Measurements from ENCODE around the gene RERG. TPM values are rescaled to one million over a fixed set of nuclear protein-coding genes. Genes with fewer than 3 reads are reported as not detected.

Gene RERG
- total RNA-seq, 4 donors from 2014 or later: 7.7 to 23.9 (median 10.9) TPM

DNA sequence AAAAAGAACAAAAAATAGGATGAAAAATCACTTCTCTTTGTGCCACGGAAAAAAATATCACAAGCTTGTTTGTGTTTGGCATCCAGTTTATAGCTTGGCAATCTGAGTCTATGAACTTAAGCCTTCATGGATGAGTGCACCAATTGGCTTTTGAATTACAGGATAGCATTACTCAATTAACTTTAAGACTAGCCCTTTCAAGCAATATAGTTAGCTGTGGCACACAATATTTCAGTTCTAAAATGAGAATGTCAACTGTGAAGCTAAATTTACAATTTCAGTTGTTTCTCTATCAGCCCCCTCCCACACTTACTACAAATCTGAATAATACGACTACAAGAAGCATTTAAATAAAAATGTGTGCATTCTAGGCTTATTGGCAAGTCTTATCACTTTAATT, 8.3 kb downstream of the RERG start:
- 68% methylated on average over 2 of the region's 2 CpGs for WGBS
- Histone ChIP-seq H3K9me3 (no peaks in the 10 kb centered on the region), H3K4me3 (no peak overlapping the region), H3K27me3 (no peaks in the 10 kb centered on the region), H3K4me1 (peaks cover 60% of the 10 kb centered on the region), H3K27ac (no peak overlapping the region), H3K36me3 (no peaks in the 10 kb centered on the region)
- TF ChIP-seq POLR2AphosphoS5 (IDR thresholded peaks at IDR 0.05): no peak
- DNase-seq (ENCODE audit: low spot score in 2 of 2): no peak

DNA sequence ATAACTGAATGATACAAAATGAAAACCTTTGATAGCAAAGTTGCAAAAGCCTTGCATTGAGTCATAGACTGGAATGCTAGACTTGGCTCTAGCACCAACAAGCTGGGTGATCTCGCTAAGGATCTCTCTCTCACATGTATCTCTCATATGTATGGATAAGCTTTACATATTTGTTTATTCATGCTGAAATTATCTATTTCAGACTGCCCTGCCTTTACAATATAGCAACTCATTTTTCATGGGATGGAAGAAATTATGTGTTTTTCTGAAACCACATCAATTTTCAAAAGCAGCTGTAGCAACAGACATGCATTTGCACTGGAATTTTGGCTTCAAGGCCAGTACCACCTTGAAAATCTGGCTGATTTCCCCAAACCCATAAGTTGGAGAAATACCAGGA, 11.4 kb downstream of the RERG start:
- peak overlapping the region; percentile 46 for H3K27ac ChIP-seq
- no peak for DNase-seq (ENCODE audit: low spot score in 2 of 2)
- WGBS: 11% methylated on average over 1 of the region's 1 CpG
- no peaks in the 10 kb centered on the region for H3K27me3 ChIP-seq
- no peaks in the 10 kb centered on the region for H3K9me3 ChIP-seq
- peaks cover 64% of the 10 kb centered on the region for H3K4me1 ChIP-seq
- TF ChIP-seq EP300 (IDR thresholded peaks at IDR 0.05) (no peak), POLR2A (IDR thresholded peaks at IDR 0.05) (no peak), POLR2AphosphoS5 (IDR thresholded peaks at IDR 0.05) (no peak)
- no peaks in the 10 kb centered on the region for H3K36me3 ChIP-seq
- H3K4me3 ChIP-seq: no peak overlapping the region

- no peaks in the 10 kb centered on the region for H3K36me3 ChIP-seq
- WGBS: 64% methylated on average over 7 of the region's 7 CpGs
- peaks cover 57% of the 10 kb centered on the region for H3K4me1 ChIP-seq
- H3K27me3 ChIP-seq: no peaks in the 10 kb centered on the region
- H3K9me3 ChIP-seq: no peaks in the 10 kb centered on the region
- TF ChIP-seq POLR2AphosphoS5 (IDR thresholded peaks at IDR 0.05): no peak
- TF ChIP-seq, protein P1, sequence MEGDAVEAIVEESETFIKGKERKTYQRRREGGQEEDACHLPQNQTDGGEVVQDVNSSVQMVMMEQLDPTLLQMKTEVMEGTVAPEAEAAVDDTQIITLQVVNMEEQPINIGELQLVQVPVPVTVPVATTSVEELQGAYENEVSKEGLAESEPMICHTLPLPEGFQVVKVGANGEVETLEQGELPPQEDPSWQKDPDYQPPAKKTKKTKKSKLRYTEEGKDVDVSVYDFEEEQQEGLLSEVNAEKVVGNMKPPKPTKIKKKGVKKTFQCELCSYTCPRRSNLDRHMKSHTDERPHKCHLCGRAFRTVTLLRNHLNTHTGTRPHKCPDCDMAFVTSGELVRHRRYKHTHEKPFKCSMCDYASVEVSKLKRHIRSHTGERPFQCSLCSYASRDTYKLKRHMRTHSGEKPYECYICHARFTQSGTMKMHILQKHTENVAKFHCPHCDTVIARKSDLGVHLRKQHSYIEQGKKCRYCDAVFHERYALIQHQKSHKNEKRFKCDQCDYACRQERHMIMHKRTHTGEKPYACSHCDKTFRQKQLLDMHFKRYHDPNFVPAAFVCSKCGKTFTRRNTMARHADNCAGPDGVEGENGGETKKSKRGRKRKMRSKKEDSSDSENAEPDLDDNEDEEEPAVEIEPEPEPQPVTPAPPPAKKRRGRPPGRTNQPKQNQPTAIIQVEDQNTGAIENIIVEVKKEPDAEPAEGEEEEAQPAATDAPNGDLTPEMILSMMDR (IDR thresholded peaks at IDR 0.05): no peak
- no peak for TF ChIP-seq POLR2A (IDR thresholded peaks at IDR 0.05)
- TF ChIP-seq EP300 (IDR thresholded peaks at IDR 0.05): no peak
- peak overlapping the region; percentile 46 for H3K27ac ChIP-seq
- no peak for DNase-seq (ENCODE audit: low spot score in 2 of 2)
- no peak overlapping the region for H3K4me3 ChIP-seq
Measured at GRCh38 chr12:15208871-15209656, 12.2 kb downstream of the RERG start.

DNA sequence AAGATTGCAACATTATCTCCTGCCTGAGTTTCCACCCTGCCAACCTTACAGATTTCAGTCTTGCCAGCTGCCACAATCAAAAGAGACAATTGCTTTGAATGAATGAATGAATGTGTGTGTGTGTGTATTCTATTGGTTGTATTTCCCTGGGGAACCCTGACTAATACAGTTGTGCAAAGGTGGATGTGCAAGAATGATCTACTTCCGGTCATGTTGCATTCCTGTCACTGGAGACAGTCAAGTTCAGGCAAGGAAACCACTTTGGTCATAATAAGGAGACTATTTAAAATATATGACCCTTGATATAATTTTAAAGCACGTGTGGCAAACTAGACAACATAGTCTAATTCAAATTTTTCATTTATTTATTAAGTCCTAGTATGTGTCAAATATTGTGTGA, 13.1 kb downstream of the RERG start:
- TF ChIP-seq POLR2A (IDR thresholded peaks at IDR 0.05) (no peak), POLR2AphosphoS5 (IDR thresholded peaks at IDR 0.05) (peak in 1 of 3 donors; percentile 69), EP300 (IDR thresholded peaks at IDR 0.05) (no peak)
- TF ChIP-seq, protein P1 (IDR thresholded peaks at IDR 0.05): peak; percentile 12 to 14
- DNase-seq (ENCODE audit: low spot score in 2 of 2): no peak
- H3K27me3 ChIP-seq: no peaks in the 10 kb centered on the region
- no peak overlapping the region for H3K27ac ChIP-seq
- H3K9me3 ChIP-seq: no peaks in the 10 kb centered on the region
- H3K4me1 ChIP-seq: peaks cover 49% of the 10 kb centered on the region
- 65% methylated on average over 2 of the region's 2 CpGs for WGBS
- H3K36me3 ChIP-seq: no peaks in the 10 kb centered on the region
- H3K4me3 ChIP-seq: no peak overlapping the region

GRCh38 chr12:15206831-15207389, 14.3 kb downstream of the RERG start:
- peak overlapping the region; percentile 66 for H3K27ac ChIP-seq
- 61% methylated on average over 4 of the region's 4 CpGs for WGBS

GRCh38 chr12:15206338-15206737, 14.9 kb downstream of the RERG start:
- Histone ChIP-seq H3K36me3 (no peaks in the 10 kb centered on the region), H3K4me3 (no peak overlapping the region), H3K9me3 (no peaks in the 10 kb centered on the region), H3K27me3 (no peaks in the 10 kb centered on the region), H3K4me1 (peaks cover 46% of the 10 kb centered on the region), H3K27ac (peak overlapping the region; percentile 66)
- WGBS: 89% methylated on average over 4 of the region's 4 CpGs
- TF ChIP-seq POLR2A (IDR thresholded peaks at IDR 0.05): no peak
- TF ChIP-seq, protein P1 (IDR thresholded peaks at IDR 0.05): no peak
- no peak for TF ChIP-seq EP300 (IDR thresholded peaks at IDR 0.05)
- no peak for TF ChIP-seq POLR2AphosphoS5 (IDR thresholded peaks at IDR 0.05)
- DNase-seq (ENCODE audit: low spot score in 2 of 2): no peak

More at GRCh38 chr12:15206831-15207389, 14.3 kb downstream of the RERG start:
- Histone ChIP-seq H3K9me3 (no peaks in the 10 kb centered on the region), H3K4me3 (no peak overlapping the region), H3K36me3 (no peaks in the 10 kb centered on the region), H3K4me1 (peaks cover 46% of the 10 kb centered on the region), H3K27me3 (no peaks in the 10 kb centered on the region)
- TF ChIP-seq POLR2AphosphoS5 (IDR thresholded peaks at IDR 0.05) (no peak), EP300 (IDR thresholded peaks at IDR 0.05) (no peak), POLR2A (IDR thresholded peaks at IDR 0.05) (no peak)
- TF ChIP-seq, protein P1 (IDR thresholded peaks at IDR 0.05): no peak
- no peak for DNase-seq (ENCODE audit: low spot score in 2 of 2)
